Colonic mucosa (tissue), 4 donors: ENCODE results near the gene DYNC1I1. TPM values are rescaled to one million over a fixed set of nuclear protein-coding genes. Genes with fewer than 3 reads are reported as not detected.

Source experiments
- DNase-seq: peaks from one replicate; pipeline ENCODE4 v3.0.0-alpha.2; 2020
- H3K27ac ChIP-seq: fragments of 200-600 bp; one replicate; pipeline ENCODE4 v1.8.0; 2021
- H3K27me3 ChIP-seq: fragments of 200-600 bp; one replicate; pipeline ENCODE4 v1.8.0; 2021
- H3K36me3 ChIP-seq: fragments of 200-600 bp; one replicate; pipeline ENCODE4 v1.8.0; 2021
- H3K4me1 ChIP-seq: fragments of 200-600 bp; one replicate; pipeline ENCODE4 v1.8.0; 2021; ENCODE audit warnings: mild to moderate bottlenecking
- H3K4me3 ChIP-seq: fragments of 200-600 bp; one replicate; pipeline ENCODE4 v1.8.0; 2021
- H3K9ac ChIP-seq, 2 donors: one replicate each; pipeline ENCODE4 v1.7.0; 2013; ENCODE audit warnings: control low read depth in 2 of 2, low read depth in 2 of 2, low read length in 2 of 2
- H3K9me3 ChIP-seq: fragments of 200-600 bp; one replicate; pipeline ENCODE4 v1.8.0; 2021
- CTCF ChIP-seq: fragments of 200-600 bp; IDR thresholded peaks from one replicate; pipeline ENCODE4 v1.8.0; 2022; ENCODE audit warnings: antibody characterized with exemption, mild to moderate bottlenecking
- intact Hi-C: fragments of 100-400 bp; cut with DNase I; formaldehyde crosslinking; loops from one replicate; pipeline ENCODE4 v1.14.1; 2022
- total RNA-seq, 2 donors: library from RNA; stranded (reverse); fragmentation: NEBNext Ultra II Directional in 1 of 2; extraction: Animal tissue kit (Norgen Biotek cat#: 25700) in 1 of 2; gene quantifications; one replicate each; pipeline ENCODE4 v1.2.1, GENCODE V29; 2021
- donor health status: healthy.
- donor health status: DM: no; HTN: no; CAD: no.
- donor health status: DM: no; HTN: no; CAD: no.

DYNC1I1 gene
- total RNA-seq, 2 donors from 2014 or later, result 0.54 to 1.8 TPM

DNA sequence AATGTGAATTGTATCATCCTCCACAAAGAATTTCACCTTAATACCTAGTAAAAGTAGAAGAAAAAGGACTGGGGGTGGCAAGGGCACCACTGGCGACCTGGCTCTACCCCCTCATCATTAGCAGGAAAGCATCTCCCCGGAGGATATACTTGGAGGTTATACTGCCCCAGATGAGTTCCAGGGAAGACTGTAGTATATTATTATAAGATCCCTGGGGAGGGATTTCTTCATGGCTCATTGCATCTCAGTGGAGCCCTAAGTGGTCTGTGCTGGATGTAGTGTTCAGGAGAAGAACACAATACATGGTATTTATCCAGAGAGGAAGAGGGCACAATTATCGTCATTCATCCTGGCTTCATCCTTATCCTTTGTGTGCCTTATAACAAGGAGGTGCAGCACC, 14.2 kb upstream of the DYNC1I1 start:
- no peaks in the 10 kb centered on the region for H3K4me1 ChIP-seq
- H3K9me3 ChIP-seq, result no peaks in the 10 kb centered on the region
- DNase-seq, result no peak
- intact Hi-C loops, result no loop called here
- no peaks in the 10 kb centered on the region for H3K36me3 ChIP-seq
- H3K27me3 ChIP-seq, result no peaks in the 10 kb centered on the region
- TF ChIP-seq CTCF, result no peak
- no peak overlapping the region for H3K9ac ChIP-seq
- H3K27ac ChIP-seq, result no peak overlapping the region
- no peak overlapping the region for H3K4me3 ChIP-seq

DNA sequence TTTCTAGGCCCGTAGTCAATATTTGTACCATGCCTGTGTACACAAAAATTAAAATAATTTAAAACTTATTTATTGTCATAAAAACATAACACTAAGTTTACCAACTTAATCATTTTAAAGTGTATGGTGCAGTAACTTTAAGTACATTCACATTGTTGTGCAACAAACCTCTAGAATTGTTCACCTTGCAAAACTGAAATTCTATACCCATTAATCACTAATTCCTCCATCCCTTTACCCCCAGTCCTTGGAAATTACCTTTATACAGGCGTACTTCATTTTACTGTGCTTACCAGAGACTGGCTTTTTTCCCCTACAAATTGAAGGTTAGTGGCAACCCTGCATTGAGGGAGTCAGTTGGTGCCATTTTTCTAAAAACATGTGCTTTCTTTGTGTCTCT, 6.3 kb upstream of the DYNC1I1 start:
- no peaks in the 10 kb centered on the region for H3K27me3 ChIP-seq
- no peak overlapping the region for H3K4me3 ChIP-seq
- TF ChIP-seq CTCF, result no peak
- no peak overlapping the region for H3K9ac ChIP-seq
- no peak for DNase-seq
- intact Hi-C loops, result no loop called here
- no peaks in the 10 kb centered on the region for H3K9me3 ChIP-seq
- H3K36me3 ChIP-seq, result no peaks in the 10 kb centered on the region
- H3K4me1 ChIP-seq, result no peaks in the 10 kb centered on the region
- no peak overlapping the region for H3K27ac ChIP-seq

GRCh38 chr7:95766657-95767056, 5.7 kb upstream of the DYNC1I1 start:
- no peak for DNase-seq
- Histone ChIP-seq H3K27me3 (no peaks in the 10 kb centered on the region), H3K36me3 (no peaks in the 10 kb centered on the region), H3K9ac (no peak overlapping the region), H3K27ac (no peak overlapping the region), H3K9me3 (no peaks in the 10 kb centered on the region), H3K4me1 (no peaks in the 10 kb centered on the region), H3K4me3 (no peak overlapping the region)
- intact Hi-C loops, result no loop called here
- TF ChIP-seq CTCF, result no peak

- intact Hi-C loops, result no loop called here
- no peak for DNase-seq
- H3K4me3 ChIP-seq, result peak overlapping the region; percentile 59
- H3K9me3 ChIP-seq, result no peaks in the 10 kb centered on the region
- no peak for TF ChIP-seq CTCF
- H3K36me3 ChIP-seq, result no peaks in the 10 kb centered on the region
- no peak overlapping the region for H3K27ac ChIP-seq
- H3K9ac ChIP-seq, result peak overlapping the region in 1 of 2 donors; percentile 66
- no peaks in the 10 kb centered on the region for H3K4me1 ChIP-seq
- no peaks in the 10 kb centered on the region for H3K27me3 ChIP-seq
Measured at GRCh38 chr7:95772771-95773581, 622 bp downstream of the DYNC1I1 start.

GRCh38 chr7:95776561-95777185, 4.3 kb downstream of the DYNC1I1 start:
- Histone ChIP-seq H3K36me3 (no peaks in the 10 kb centered on the region), H3K4me3 (no peak overlapping the region), H3K4me1 (no peaks in the 10 kb centered on the region), H3K27ac (no peak overlapping the region), H3K9me3 (no peaks in the 10 kb centered on the region), H3K27me3 (no peaks in the 10 kb centered on the region), H3K9ac (no peak overlapping the region)
- no peak for DNase-seq
- TF ChIP-seq CTCF, result no peak
- intact Hi-C loops, result no loop called here
